ENCODE measurements around the gene GRIK5.

GRIK5 gene

GRCh38 chr19:41956621-41957020, 113.4 kb downstream of the GRIK5 start:
- no peaks in the 10 kb centered on the region for H3K9me3 ChIP-seq (ENCODE audit: control insufficient read depth, insufficient read depth, low read length)
- peaks cover 4% of the 10 kb centered on the region for H3K36me3 ChIP-seq (ENCODE audit: control insufficient read depth, insufficient read depth, low read length)
- no peaks in the 10 kb centered on the region for H3K27me3 ChIP-seq (ENCODE audit: control insufficient read depth, insufficient read depth, low read length)
- H3K27ac ChIP-seq (ENCODE audit: low read length): no peak overlapping the region
- peaks cover 5% of the 10 kb centered on the region for H3K4me1 ChIP-seq (ENCODE audit: control insufficient read depth, insufficient read depth, low read length)
- no peak for DNase-seq (ENCODE audit: low read depth, low spot score)
- H3K4me3 ChIP-seq (ENCODE audit: low read length): no peak overlapping the region
- no CpG with 5 or more reads among the region's 13 CpGs for WGBS (ENCODE audit: insufficient coverage, insufficient read length)

DNA sequence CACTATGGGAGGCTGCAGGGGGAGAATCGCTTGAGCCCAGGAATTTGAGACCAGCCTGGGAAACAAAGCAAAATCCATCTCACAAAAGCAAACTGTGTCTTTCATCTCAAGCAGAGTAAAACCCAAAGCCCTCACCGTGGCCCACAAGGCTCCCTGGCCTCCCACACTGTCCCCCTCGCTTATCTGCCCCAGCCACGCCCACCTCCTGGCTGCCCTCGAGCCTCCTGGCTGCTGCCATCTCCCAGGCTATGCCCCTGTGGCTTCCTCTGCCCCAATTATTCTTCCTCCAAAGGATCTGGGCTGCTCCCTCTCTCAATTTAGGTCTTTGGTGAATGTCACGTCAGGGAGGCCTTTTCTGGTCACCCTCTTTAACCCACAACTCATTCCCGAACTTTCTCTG, 114.5 kb downstream of the GRIK5 start:
- no peak for DNase-seq (ENCODE audit: low read depth, low spot score)
- Histone ChIP-seq H3K27me3 (ENCODE audit: control insufficient read depth, insufficient read depth, low read length) (no peaks in the 10 kb centered on the region), H3K4me1 (ENCODE audit: control insufficient read depth, insufficient read depth, low read length) (peaks cover 5% of the 10 kb centered on the region), H3K9me3 (ENCODE audit: control insufficient read depth, insufficient read depth, low read length) (no peaks in the 10 kb centered on the region), H3K4me3 (ENCODE audit: low read length) (no peak overlapping the region), H3K36me3 (ENCODE audit: control insufficient read depth, insufficient read depth, low read length) (peaks cover 4% of the 10 kb centered on the region), H3K27ac (ENCODE audit: low read length) (no peak overlapping the region)
- no CpG with 5 or more reads among the region's 7 CpGs for WGBS (ENCODE audit: insufficient coverage, insufficient read length)

- Histone ChIP-seq H3K4me1 (ENCODE audit: control insufficient read depth, insufficient read depth, low read length) (no peaks in the 10 kb centered on the region), H3K27ac (ENCODE audit: low read length) (no peak overlapping the region), H3K4me3 (ENCODE audit: low read length) (peak overlapping the region; percentile 27; the same call in 1 of the 2 replicates), H3K36me3 (ENCODE audit: control insufficient read depth, insufficient read depth, low read length) (peaks cover 2% of the 10 kb centered on the region), H3K27me3 (ENCODE audit: control insufficient read depth, insufficient read depth, low read length) (no peaks in the 10 kb centered on the region; the same call in 1 of the 2 replicates), H3K9me3 (ENCODE audit: control insufficient read depth, insufficient read depth, low read length) (no peaks in the 10 kb centered on the region)
- WGBS (ENCODE audit: insufficient coverage, insufficient read length): no CpG with 5 or more reads among the region's 12 CpGs
- peak; percentile 82 for DNase-seq (ENCODE audit: low read depth, low spot score)
Measured at GRCh38 chr19:41951686-41952172, 118.3 kb downstream of the GRIK5 start.
